Measurements from ENCODE around the gene TLK1.

TLK1 gene

GRCh38 chr2:171160119-171160955 is at the start of gene TLK1:
TLK1 (minus strand) TSS chr2:171160893; CDS start chr2:171160428, 465 bp downstream.
- peak; percentile 32 to 65 for DNase-seq (ENCODE audit: low read depth in 2 of 2, low spot score in 1 of 2)

GRCh38 chr2:171210216-171210863 is 49.6 kb upstream of the TLK1 start:
- no peak for DNase-seq (ENCODE audit: low read depth in 2 of 2, low spot score in 1 of 2)

GRCh38 chr2:171208657-171209056 is 48.0 kb upstream of the TLK1 start:
- DNase-seq (ENCODE audit: low read depth in 2 of 2, low spot score in 1 of 2), result no peak

GRCh38 chr2:171206422-171207115 is 45.9 kb upstream of the TLK1 start:
- no peak for DNase-seq (ENCODE audit: low read depth in 2 of 2, low spot score in 1 of 2)

DNA sequence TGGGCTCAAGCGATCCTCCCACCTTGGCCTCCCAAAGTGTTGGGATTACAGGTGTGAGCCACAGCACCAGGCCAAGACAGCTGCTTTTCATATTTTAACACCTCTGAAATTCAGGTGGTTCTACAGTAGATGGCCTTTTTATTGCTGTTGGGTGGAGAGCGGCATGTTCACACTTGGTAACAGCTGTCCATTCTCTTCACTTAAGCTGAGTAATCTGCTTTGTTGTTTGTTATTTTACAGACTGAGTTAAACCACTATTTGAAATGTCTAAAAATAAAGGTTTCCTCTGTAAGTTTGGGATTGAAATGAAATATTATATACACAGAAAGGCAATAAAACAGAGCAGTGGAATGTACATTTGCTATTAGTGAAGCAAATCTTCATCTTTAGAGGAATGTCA is 44.9 kb upstream of the TLK1 start:
- no peak for DNase-seq (ENCODE audit: low read depth in 2 of 2, low spot score in 1 of 2)

GRCh38 chr2:171201767-171202166 is 41.1 kb upstream of the TLK1 start:
- no peak for DNase-seq (ENCODE audit: low read depth in 2 of 2, low spot score in 1 of 2)

- DNase-seq (ENCODE audit: low read depth in 2 of 2, low spot score in 1 of 2), result no peak
Measured at GRCh38 chr2:171201271-171201670, 40.6 kb upstream of the TLK1 start.

GRCh38 chr2:171200469-171200868 is 39.8 kb upstream of the TLK1 start:
- no peak for DNase-seq (ENCODE audit: low read depth in 2 of 2, low spot score in 1 of 2)

- no peak for DNase-seq (ENCODE audit: low read depth in 2 of 2, low spot score in 1 of 2)
Measured at GRCh38 chr2:171191021-171191420, 30.3 kb upstream of the TLK1 start.

DNA sequence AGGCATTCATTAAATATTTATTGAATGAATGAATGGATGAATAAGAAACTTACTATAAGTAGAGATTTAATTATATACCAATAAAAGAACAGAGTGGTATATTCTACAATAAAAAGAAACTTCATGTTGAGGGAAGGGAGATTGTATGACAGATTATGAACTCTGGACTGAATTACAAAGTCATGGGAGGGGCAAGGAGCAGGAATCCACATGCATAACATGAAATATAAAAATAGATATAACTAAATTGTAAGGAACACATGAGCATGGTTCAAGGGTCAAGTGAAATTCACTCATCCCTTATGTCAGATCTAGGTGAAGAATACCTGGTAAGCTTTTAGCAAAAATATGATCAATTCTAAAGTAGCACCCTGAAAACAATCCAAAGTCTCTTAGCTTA is 27.1 kb upstream of the TLK1 start:
- no peak for DNase-seq (ENCODE audit: low read depth in 2 of 2, low spot score in 1 of 2)

GRCh38 chr2:171187177-171187576 is 26.5 kb upstream of the TLK1 start:
- no peak for DNase-seq (ENCODE audit: low read depth in 2 of 2, low spot score in 1 of 2)

DNA sequence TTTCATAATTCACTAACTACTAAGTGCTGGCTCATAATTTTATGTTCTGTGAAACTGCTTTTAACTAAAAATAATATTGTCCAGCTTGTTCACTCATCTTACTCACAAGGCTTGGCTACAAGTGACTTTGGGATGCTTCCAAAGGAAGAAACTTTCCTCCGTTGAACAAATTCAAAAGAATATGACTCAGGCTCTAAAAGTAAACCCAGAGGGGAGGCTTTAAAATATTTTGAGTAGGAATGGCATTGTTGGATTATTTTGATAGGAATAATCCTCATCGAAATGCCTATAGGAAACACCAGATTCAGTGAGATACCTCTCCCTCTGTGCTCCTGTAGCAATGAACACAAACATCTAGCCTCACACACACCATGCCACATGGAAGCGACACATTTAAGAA is 25.2 kb upstream of the TLK1 start:
- DNase-seq (ENCODE audit: low read depth in 2 of 2, low spot score in 1 of 2), result no peak

DNA sequence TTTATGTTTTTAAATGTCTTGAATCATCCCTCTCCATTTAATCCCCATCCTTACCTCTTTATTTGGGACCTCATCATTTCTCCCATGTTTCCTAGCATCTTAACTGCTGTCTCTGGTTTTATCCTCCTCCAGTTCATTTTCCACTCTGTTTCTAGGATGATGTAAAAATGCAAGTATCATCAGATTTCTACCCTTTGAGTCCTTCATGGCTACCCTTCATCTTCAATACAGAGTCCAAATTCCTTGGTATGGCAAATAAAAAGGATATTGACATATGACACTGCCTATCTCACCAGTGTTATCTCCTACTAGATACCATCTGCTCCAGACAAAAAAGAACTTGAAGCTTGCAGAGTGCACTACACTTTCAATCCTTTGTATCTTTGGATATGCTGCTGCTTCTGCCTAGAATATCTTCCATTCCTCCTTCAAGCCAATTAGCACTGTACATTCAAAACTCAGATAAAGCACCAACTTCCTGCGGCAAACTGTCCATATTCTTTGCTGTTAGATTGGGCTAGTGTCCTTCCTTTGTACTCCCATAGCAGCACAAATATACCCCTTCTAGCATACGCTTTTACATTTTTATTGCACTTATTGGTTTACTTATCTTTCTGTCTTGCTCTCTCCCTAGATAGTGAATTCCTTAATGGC is 24.6 kb upstream of the TLK1 start:
- no peak for DNase-seq (ENCODE audit: low read depth in 2 of 2, low spot score in 1 of 2)

- DNase-seq (ENCODE audit: low read depth in 2 of 2, low spot score in 1 of 2), result no peak
Measured at GRCh38 chr2:171181064-171182049, 20.7 kb upstream of the TLK1 start.

DNA sequence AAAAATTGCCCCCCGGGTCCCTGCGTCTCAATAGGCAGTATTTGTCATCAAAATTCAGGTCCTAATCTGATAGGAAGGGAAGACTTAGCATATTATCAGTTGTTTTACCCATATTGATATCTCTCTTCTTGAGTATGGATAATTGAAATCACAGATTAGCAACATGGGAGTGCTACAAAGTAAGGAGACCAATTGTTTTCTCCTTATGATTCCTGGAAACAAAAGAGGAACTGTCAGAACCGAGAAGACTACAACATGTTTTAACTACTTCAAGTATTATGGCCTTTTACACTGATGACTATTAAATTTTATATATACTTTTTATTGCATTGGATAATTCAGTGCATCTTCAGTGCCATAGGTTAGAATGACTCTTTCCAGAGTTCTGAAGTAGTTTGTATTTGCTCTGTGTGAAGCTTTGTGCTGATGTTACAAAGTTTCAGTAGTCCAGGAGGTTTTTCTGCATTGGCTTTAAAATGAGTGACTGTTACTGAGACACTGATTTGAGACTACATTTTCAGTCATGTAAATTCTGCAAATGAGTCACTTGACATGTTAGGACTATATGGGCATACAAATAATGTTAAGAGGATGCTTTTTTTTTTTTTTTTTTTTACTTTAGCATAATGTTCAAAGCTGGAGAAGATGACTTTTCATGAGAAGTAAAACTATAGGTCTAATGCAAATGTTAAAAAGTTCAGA is 19.7 kb upstream of the TLK1 start:
- DNase-seq (ENCODE audit: low read depth in 2 of 2, low spot score in 1 of 2), result no peak

- DNase-seq (ENCODE audit: low read depth in 2 of 2, low spot score in 1 of 2), result no peak
Measured at GRCh38 chr2:171178993-171179392, 18.3 kb upstream of the TLK1 start.

GRCh38 chr2:171176516-171176915 is 15.8 kb upstream of the TLK1 start:
- no peak for DNase-seq (ENCODE audit: low read depth in 2 of 2, low spot score in 1 of 2)

- no peak for DNase-seq (ENCODE audit: low read depth in 2 of 2, low spot score in 1 of 2)
Measured at GRCh38 chr2:171174075-171174474, 13.4 kb upstream of the TLK1 start.

DNA sequence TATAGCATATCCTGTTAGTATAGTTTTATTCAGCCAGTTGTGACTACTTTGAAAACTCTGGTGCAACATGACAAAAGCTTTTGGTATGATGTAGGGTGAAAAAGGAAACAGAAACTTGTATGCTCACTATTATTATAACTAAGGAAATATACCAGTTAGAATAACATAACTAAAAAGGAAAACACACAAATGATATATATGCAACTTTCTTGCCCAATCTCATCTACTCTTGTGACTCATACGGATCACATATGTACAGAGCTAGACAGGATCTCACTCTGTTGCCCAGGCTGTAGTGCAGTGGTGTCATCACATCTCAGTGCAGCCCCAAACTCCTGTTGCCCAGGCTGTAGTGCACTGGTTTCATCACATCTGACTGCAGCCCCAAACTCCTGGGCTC is 12.4 kb upstream of the TLK1 start:
- no peak for DNase-seq (ENCODE audit: low read depth in 2 of 2, low spot score in 1 of 2)

DNA sequence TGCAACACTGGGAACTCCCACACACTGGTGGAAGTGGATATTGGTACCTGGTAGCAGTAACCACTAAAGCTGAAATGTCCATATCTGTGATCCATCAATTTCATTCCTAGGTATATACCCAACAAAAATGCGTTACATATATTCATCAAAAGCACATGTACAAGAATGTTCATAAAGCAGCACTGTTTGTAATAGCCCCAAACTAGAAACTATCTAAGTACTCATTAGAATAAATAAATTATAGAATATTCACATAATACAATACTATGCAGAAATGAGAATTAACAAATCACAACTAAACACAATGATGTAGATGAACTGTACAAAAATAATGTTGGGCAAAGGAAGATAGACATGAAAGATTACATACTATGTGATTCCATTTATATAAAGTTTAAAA is 11.1 kb upstream of the TLK1 start:
- DNase-seq (ENCODE audit: low read depth in 2 of 2, low spot score in 1 of 2), result no peak

All from stimulated activated CD8-positive, alpha-beta memory T cell treated with anti-CD3 and anti-CD28 coated beads, Interleukin-4, amount 100 ng/mL, for 4 hours (primary cell).